Endothelial cell of umbilical vein (primary cell): Measurements from ENCODE around the gene KHSRP. TPM values are rescaled to one million over a fixed set of nuclear protein-coding genes. Genes with fewer than 3 reads are reported as not detected.

ENCODE experiments used
- BruUV-seq: library from RNA; stranded (reverse); fragments of 400-500 nt; replicated peaks from 2 replicates; lab custom pipeline; 2021; lab: Mats Ljungman, UMichigan
- CTCF ChIA-PET: fragments of 300-600, 350-600 bp; sonication (Branson Sonifier 250); formaldehyde crosslinking; loops from one replicate; lab custom pipeline; 2021; ENCODE audit warnings: antibody characterized with exemption, inconsistent platforms; lab: Charles Lee
- POLR2A ChIA-PET: fragments of 300-600, 350-600 bp; sonication (Branson Sonifier 250); formaldehyde crosslinking; loops from one replicate; lab custom pipeline; 2021; ENCODE audit warnings: antibody characterized with exemption, inconsistent platforms; lab: Charles Lee
- DNase-seq: peaks from one replicate; pipeline ENCODE4 v3.0.0-alpha.2; 2011; ENCODE audit warnings: low read depth, low spot score
- FAIRE-seq: peaks from 2 replicates; lab custom pipeline; 2011; peaks lifted over from hg19 to GRCh38; lab: Jason Lieb, UNC
- H2AFZ ChIP-seq: 2 replicates; pipeline ENCODE4 v1.6.0; 2012; ENCODE audit warnings: low read depth, low read length, control low read depth, inconsistent platforms
- H3K27ac ChIP-seq: 2 replicates; pipeline ENCODE4 v1.5.1; 2011; ENCODE audit warnings: low read depth, mild to moderate bottlenecking, control low read depth, low read length, moderate library complexity; ENCODE audit not compliant: insufficient read depth
- H3K27me3 ChIP-seq, 2 experiments: 2 replicates each; pipeline versions ENCODE4 v1.6.0 to v1.6.1; 2011; ENCODE audit warnings: low read length in 2 of 2, mixed read lengths in 1 of 2; ENCODE audit not compliant: control insufficient read depth in 2 of 2, insufficient read depth in 2 of 2
- H3K36me3 ChIP-seq, 2 experiments: 2 replicates in 1 of 2; 3 replicates in 1 of 2; pipeline ENCODE4 v1.5.1; 2011; ENCODE audit warnings: low read length in 2 of 2, mild to moderate bottlenecking in 1 of 2, moderate library complexity in 1 of 2; ENCODE audit not compliant: control insufficient read depth in 2 of 2, insufficient read depth in 2 of 2; ENCODE audit errors: extremely low read depth in 1 of 2
- H3K4me1 ChIP-seq: 3 replicates; pipeline ENCODE4 v1.5.1; 2011; ENCODE audit warnings: mild to moderate bottlenecking, low read length; ENCODE audit not compliant: control insufficient read depth, insufficient read depth; ENCODE audit errors: extremely low read depth
- H3K4me2 ChIP-seq: 2 replicates; pipeline ENCODE4 v1.6.1; 2011; ENCODE audit warnings: low read length, control low read depth, mixed read lengths; ENCODE audit not compliant: insufficient read depth
- H3K4me3 ChIP-seq, 3 experiments: fragments of 200-600 bp in 1 of 3; sonication (generic), shearing (Covaris generic) in 1 of 3; replicated peaks in 1 of 3; 2 replicates each; pipeline ENCODE4 v1.5.1; 2011 to 2016; ENCODE audit warnings: control low read depth in 3 of 3, low read length in 3 of 3, mild to moderate bottlenecking in 2 of 3, inconsistent platforms in 1 of 3, low read depth in 1 of 3, moderate library complexity in 1 of 3; ENCODE audit not compliant: insufficient read depth in 1 of 3
- H3K79me2 ChIP-seq: 2 replicates; pipeline ENCODE4 v1.6.0; 2012; ENCODE audit warnings: low read length, inconsistent platforms; ENCODE audit not compliant: control insufficient read depth, insufficient read depth
- H3K9ac ChIP-seq: replicated peaks from 2 replicates; pipeline ENCODE3; 2011; ENCODE audit warnings: low read length, control low read depth; ENCODE audit not compliant: insufficient read depth; ENCODE audit errors: extremely low read depth
- H3K9me1 ChIP-seq: replicated peaks from 3 replicates; pipeline ENCODE4 v1.6.0; 2011; ENCODE audit warnings: mild to moderate bottlenecking, low read length; ENCODE audit not compliant: control insufficient read depth, insufficient read depth; ENCODE audit errors: extremely low read depth
- H3K9me3 ChIP-seq: replicated peaks from 2 replicates; pipeline ENCODE4 v1.5.1; 2012; ENCODE audit warnings: low read length, inconsistent platforms; ENCODE audit not compliant: control insufficient read depth, insufficient read depth
- H4K20me1 ChIP-seq: replicated peaks from 2 replicates; pipeline ENCODE3; 2011; ENCODE audit warnings: mild to moderate bottlenecking, low read length; ENCODE audit not compliant: control insufficient read depth, insufficient read depth; ENCODE audit errors: extremely low read depth
- EZH2 ChIP-seq: IDR thresholded peaks from 2 replicates; pipeline ENCODE4 v1.6.1; 2012; ENCODE audit warnings: borderline replicate concordance, low read depth, mild to moderate bottlenecking, moderate library complexity, low read length, inconsistent platforms; ENCODE audit not compliant: severe bottlenecking
- FOS ChIP-seq: IDR thresholded peaks from 2 replicates; pipeline ENCODE4 v1.6.1; 2011; ENCODE audit warnings: mild to moderate bottlenecking, low read length, moderate library complexity, borderline replicate concordance; ENCODE audit not compliant: insufficient read depth
- GATA2 ChIP-seq: IDR thresholded peaks from 2 replicates; pipeline ENCODE4 v1.7.0; 2011; ENCODE audit warnings: low read depth, mild to moderate bottlenecking, moderate library complexity, mixed read lengths, low read length; ENCODE audit not compliant: insufficient read length, insufficient read depth
- JUN ChIP-seq: IDR thresholded peaks from 2 replicates; pipeline ENCODE4 v1.6.1; 2011; ENCODE audit warnings: borderline replicate concordance, low read depth; ENCODE audit not compliant: insufficient read length, insufficient read depth
- MYC ChIP-seq: IDR thresholded peaks from one replicate; pipeline ENCODE4 v1.6.1; 2011; ENCODE audit warnings: mild to moderate bottlenecking, low read depth, low read length
- POLR2A ChIP-seq: IDR thresholded peaks from 2 replicates; pipeline ENCODE4 v1.6.1; 2012; ENCODE audit warnings: low read depth, mild to moderate bottlenecking, control low read depth, low read length
- POLR2AphosphoS5 ChIP-seq: IDR thresholded peaks from 2 replicates; pipeline ENCODE4 v1.6.1; 2012; ENCODE audit warnings: low read depth, mild to moderate bottlenecking, control low read depth, low read length, moderate library complexity; ENCODE audit not compliant: insufficient read depth
- dilution Hi-C: fragments of 300-500 bp; cut with MboI; formaldehyde crosslinking; loops from one replicate; pipeline ENCODE4 v1.15.0; 2019; ENCODE audit warnings: low sequenced_read_pairs; ENCODE audit not compliant: extremely low pct_ligation_motif_present
- intact Hi-C: fragments of 100-400 bp; cut with micrococcal nuclease; formaldehyde crosslinking; loops from one replicate; pipeline ENCODE4 v1.10.0; 2022
- polyA plus RNA-seq, 4 experiments: library from polyadenylated mRNA; depleted of rRNA in 3 of 4; stranded (reverse) in 3 of 4; unstranded in 1 of 4; fragments of >200 nt; gene quantifications; 2 replicates each; pipeline versions ENCODE4 v1.2.1 to v1.2.3, GENCODE V29; 2011 to 2012; ENCODE audit warnings: missing spikeins in 1 of 4
- total RNA-seq: library from RNA; stranded (reverse); gene quantifications from 2 replicates; pipeline ENCODE4 v1.2.3, GENCODE V29; 2021
- TF ChIP-seq, protein P1 (sequence below), 2 donors: IDR thresholded peaks; 1 replicate in 1 of 2; 2 replicates in 1 of 2; pipeline ENCODE4 v1.5.1; 2011; ENCODE audit warnings: low read length in 2 of 2, mild to moderate bottlenecking in 2 of 2, moderate library complexity in 2 of 2, control low read depth in 1 of 2, inconsistent platforms in 1 of 2, low read depth in 1 of 2; ENCODE audit not compliant: insufficient read depth in 1 of 2; ENCODE audit errors: extremely low read depth in 1 of 2
- TF ChIP-seq, protein P2 (sequence below): IDR thresholded peaks from 2 replicates; pipeline ENCODE4 v1.6.1; 2011; ENCODE audit not compliant: insufficient read depth, insufficient read length

KHSRP gene
- total and polyA plus RNA-seq, 2 donors (not counting 3 experiments of a cell fraction or from before 2014, with no cell fraction given): 98.3 to 372 TPM

DNA sequence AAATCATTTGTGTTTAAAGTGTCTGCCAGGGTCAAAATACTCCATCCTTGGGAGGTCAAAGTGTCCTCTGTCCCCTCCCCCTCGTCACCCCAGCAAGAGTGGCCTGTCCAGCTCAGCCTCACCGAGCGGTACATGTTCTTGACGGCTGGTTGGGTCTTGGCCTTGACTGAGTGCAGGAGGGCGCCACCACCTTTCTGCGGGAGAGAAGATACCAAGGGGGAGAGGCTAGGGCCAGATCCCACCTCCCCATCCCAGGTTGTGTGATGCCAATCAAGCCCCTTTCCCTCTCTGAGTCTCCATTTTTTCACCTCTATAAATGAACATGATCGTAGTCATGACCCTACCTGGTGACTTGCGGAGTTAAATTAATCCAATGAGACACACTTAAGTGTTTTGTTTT lies 45.6 kb upstream of the KHSRP start:
- DNase-seq: no peak
- no peak overlapping the region for H3K4me2 ChIP-seq
- dilution Hi-C loops (no loop called here), intact Hi-C loops (no loop called here)
- H4K20me1 ChIP-seq: no peaks in the 10 kb centered on the region
- no peaks in the 10 kb centered on the region for H3K9me1 ChIP-seq
- no peak for TF ChIP-seq EZH2
- TF ChIP-seq POLR2AphosphoS5: no peak
- TF ChIP-seq POLR2A: no peak
- TF ChIP-seq MYC: no peak
- TF ChIP-seq FOS: no peak
- TF ChIP-seq, protein P1, sequence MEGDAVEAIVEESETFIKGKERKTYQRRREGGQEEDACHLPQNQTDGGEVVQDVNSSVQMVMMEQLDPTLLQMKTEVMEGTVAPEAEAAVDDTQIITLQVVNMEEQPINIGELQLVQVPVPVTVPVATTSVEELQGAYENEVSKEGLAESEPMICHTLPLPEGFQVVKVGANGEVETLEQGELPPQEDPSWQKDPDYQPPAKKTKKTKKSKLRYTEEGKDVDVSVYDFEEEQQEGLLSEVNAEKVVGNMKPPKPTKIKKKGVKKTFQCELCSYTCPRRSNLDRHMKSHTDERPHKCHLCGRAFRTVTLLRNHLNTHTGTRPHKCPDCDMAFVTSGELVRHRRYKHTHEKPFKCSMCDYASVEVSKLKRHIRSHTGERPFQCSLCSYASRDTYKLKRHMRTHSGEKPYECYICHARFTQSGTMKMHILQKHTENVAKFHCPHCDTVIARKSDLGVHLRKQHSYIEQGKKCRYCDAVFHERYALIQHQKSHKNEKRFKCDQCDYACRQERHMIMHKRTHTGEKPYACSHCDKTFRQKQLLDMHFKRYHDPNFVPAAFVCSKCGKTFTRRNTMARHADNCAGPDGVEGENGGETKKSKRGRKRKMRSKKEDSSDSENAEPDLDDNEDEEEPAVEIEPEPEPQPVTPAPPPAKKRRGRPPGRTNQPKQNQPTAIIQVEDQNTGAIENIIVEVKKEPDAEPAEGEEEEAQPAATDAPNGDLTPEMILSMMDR (IDR thresholded peaks at IDR 0.05; ENCODE audit: extremely low read depth in 1 of 2, insufficient read depth in 1 of 2, low read depth in 1 of 2, low read length in 2 of 2): no peak
- TF ChIP-seq, protein P2, sequence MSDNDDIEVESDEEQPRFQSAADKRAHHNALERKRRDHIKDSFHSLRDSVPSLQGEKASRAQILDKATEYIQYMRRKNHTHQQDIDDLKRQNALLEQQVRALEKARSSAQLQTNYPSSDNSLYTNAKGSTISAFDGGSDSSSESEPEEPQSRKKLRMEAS: no peak
- TF ChIP-seq GATA2: no peak
- TF ChIP-seq JUN: no peak
- H3K79me2 ChIP-seq: no peaks in the 10 kb centered on the region
- H3K36me3 ChIP-seq: no peaks in the 10 kb centered on the region
- H3K4me1 ChIP-seq: no peaks in the 10 kb centered on the region
- no peak overlapping the region for H2AFZ ChIP-seq
- no peak for FAIRE-seq
- POLR2A ChIA-PET: no interaction called here
- BruUV-seq: no TSS peak
- H3K4me3 ChIP-seq: no peak overlapping the region
- CTCF ChIA-PET: no interaction called here
- no peak overlapping the region for H3K9ac ChIP-seq
- H3K27me3 ChIP-seq: peaks cover 2 to 4% of the 10 kb centered on the region in 2 experiments
- no peaks in the 10 kb centered on the region for H3K9me3 ChIP-seq
- no peak overlapping the region for H3K27ac ChIP-seq
